ENCODE measurements around the gene HDAC4.

The HDAC4 gene

GRCh38 chr2:239222312-239222660 is 178.5 kb downstream of the HDAC4 start:
- TF ChIP-seq GATA3 (IDR thresholded peaks at IDR 0.05; ENCODE audit: low read depth, low read length) (no peak), GATA2 (IDR thresholded peaks at IDR 0.05; ENCODE audit: low read depth, low read length) (no peak)

GRCh38 chr2:239220981-239221396 is 179.8 kb downstream of the HDAC4 start:
- TF ChIP-seq GATA2 (IDR thresholded peaks at IDR 0.05; ENCODE audit: low read depth, low read length): no peak
- TF ChIP-seq GATA3 (IDR thresholded peaks at IDR 0.05; ENCODE audit: low read depth, low read length): no peak

GRCh38 chr2:239220341-239220740 is 180.5 kb downstream of the HDAC4 start:
- no peak for TF ChIP-seq GATA2 (IDR thresholded peaks at IDR 0.05; ENCODE audit: low read depth, low read length)
- TF ChIP-seq GATA3 (IDR thresholded peaks at IDR 0.05; ENCODE audit: low read depth, low read length): no peak

- TF ChIP-seq GATA2 (IDR thresholded peaks at IDR 0.05; ENCODE audit: low read depth, low read length): no peak
- no peak for TF ChIP-seq GATA3 (IDR thresholded peaks at IDR 0.05; ENCODE audit: low read depth, low read length)
Measured at GRCh38 chr2:239216614-239217273, 184.1 kb downstream of the HDAC4 start.

- TF ChIP-seq GATA2 (IDR thresholded peaks at IDR 0.05; ENCODE audit: low read depth, low read length) (no peak), GATA3 (IDR thresholded peaks at IDR 0.05; ENCODE audit: low read depth, low read length) (no peak)
Measured at GRCh38 chr2:239215988-239216613, 184.7 kb downstream of the HDAC4 start.

GRCh38 chr2:239215136-239215925 is 185.5 kb downstream of the HDAC4 start:
- TF ChIP-seq GATA2 (IDR thresholded peaks at IDR 0.05; ENCODE audit: low read depth, low read length) (no peak), GATA3 (IDR thresholded peaks at IDR 0.05; ENCODE audit: low read depth, low read length) (no peak)

- no peak for TF ChIP-seq GATA3 (IDR thresholded peaks at IDR 0.05; ENCODE audit: low read depth, low read length)
- no peak for TF ChIP-seq GATA2 (IDR thresholded peaks at IDR 0.05; ENCODE audit: low read depth, low read length)
Measured at GRCh38 chr2:239214725-239215124, 186.1 kb downstream of the HDAC4 start.

- TF ChIP-seq GATA2 (IDR thresholded peaks at IDR 0.05; ENCODE audit: low read depth, low read length) (no peak), GATA3 (IDR thresholded peaks at IDR 0.05; ENCODE audit: low read depth, low read length) (no peak)
Measured at GRCh38 chr2:239213643-239214101, 187.1 kb downstream of the HDAC4 start.

GRCh38 chr2:239212929-239213642 is 187.7 kb downstream of the HDAC4 start:
- TF ChIP-seq GATA3 (IDR thresholded peaks at IDR 0.05; ENCODE audit: low read depth, low read length) (no peak), GATA2 (IDR thresholded peaks at IDR 0.05; ENCODE audit: low read depth, low read length) (no peak)

- no peak for TF ChIP-seq GATA2 (IDR thresholded peaks at IDR 0.05; ENCODE audit: low read depth, low read length)
- TF ChIP-seq GATA3 (IDR thresholded peaks at IDR 0.05; ENCODE audit: low read depth, low read length): no peak
Measured at GRCh38 chr2:239212121-239212928, 188.5 kb downstream of the HDAC4 start.

- no peak for TF ChIP-seq GATA3 (IDR thresholded peaks at IDR 0.05; ENCODE audit: low read depth, low read length)
- no peak for TF ChIP-seq GATA2 (IDR thresholded peaks at IDR 0.05; ENCODE audit: low read depth, low read length)
Measured at GRCh38 chr2:239211396-239212094, 189.3 kb downstream of the HDAC4 start.

GRCh38 chr2:239209783-239210182 is 191.0 kb downstream of the HDAC4 start:
- TF ChIP-seq GATA3 (IDR thresholded peaks at IDR 0.05; ENCODE audit: low read depth, low read length) (no peak), GATA2 (IDR thresholded peaks at IDR 0.05; ENCODE audit: low read depth, low read length) (no peak)

Measured in SH-SY5Y (cell line).